ENCODE measurements around the gene KLHL29. TPM values are rescaled to one million over a fixed set of nuclear protein-coding genes. Genes with fewer than 3 reads are reported as not detected.

Gene KLHL29
- total RNA-seq, 1 donor from 2014 or later = 36.5 TPM

- Mint-ChIP-seq H3K27me3 (ENCODE audit: unreplicated experiment) (peaks cover 2% of the 10 kb centered on the region), H3K4me3 (ENCODE audit: unreplicated experiment) (no peak overlapping the region), H3K9me3 (ENCODE audit: unreplicated experiment) (peaks cover 3% of the 10 kb centered on the region), H3K4me1 (ENCODE audit: low read depth, unreplicated experiment) (peaks cover 9% of the 10 kb centered on the region), H3K27ac (ENCODE audit: unreplicated experiment) (no peak overlapping the region), H3K36me3 (ENCODE audit: unreplicated experiment) (no peaks in the 10 kb centered on the region)
- no peak for TF ChIP-seq CTCF (IDR thresholded peaks at IDR 0.05; ENCODE audit: partially characterized antibody, unreplicated experiment)
- no peak for DNase-seq
Observed at GRCh38 chr2:23422089-23423061, 37.4 kb downstream of the KLHL29 start.

- no peak for DNase-seq
- Mint-ChIP-seq H3K27ac (ENCODE audit: unreplicated experiment) (no peak overlapping the region), H3K36me3 (ENCODE audit: unreplicated experiment) (no peaks in the 10 kb centered on the region), H3K4me1 (ENCODE audit: low read depth, unreplicated experiment) (peaks cover 11% of the 10 kb centered on the region), H3K9me3 (ENCODE audit: unreplicated experiment) (peaks cover 3% of the 10 kb centered on the region), H3K27me3 (ENCODE audit: unreplicated experiment) (peaks cover 2% of the 10 kb centered on the region), H3K4me3 (ENCODE audit: unreplicated experiment) (no peak overlapping the region)
- TF ChIP-seq CTCF (IDR thresholded peaks at IDR 0.05; ENCODE audit: partially characterized antibody, unreplicated experiment) = no peak
Observed at GRCh38 chr2:23423062-23423872, 38.3 kb downstream of the KLHL29 start.

GRCh38 chr2:23423873-23424680 lies 39.1 kb downstream of the KLHL29 start:
- TF ChIP-seq CTCF (IDR thresholded peaks at IDR 0.05; ENCODE audit: partially characterized antibody, unreplicated experiment) = no peak
- no peak for DNase-seq
- peaks cover 2% of the 10 kb centered on the region for H3K27me3 Mint-ChIP-seq (ENCODE audit: unreplicated experiment)
- peaks cover 3% of the 10 kb centered on the region for H3K9me3 Mint-ChIP-seq (ENCODE audit: unreplicated experiment)
- H3K36me3 Mint-ChIP-seq (ENCODE audit: unreplicated experiment) = no peaks in the 10 kb centered on the region
- peaks cover 12% of the 10 kb centered on the region for H3K4me1 Mint-ChIP-seq (ENCODE audit: low read depth, unreplicated experiment)
- peak overlapping the region; percentile 63 for H3K27ac Mint-ChIP-seq (ENCODE audit: unreplicated experiment)
- H3K4me3 Mint-ChIP-seq (ENCODE audit: unreplicated experiment) = no peak overlapping the region

- Mint-ChIP-seq H3K4me3 (ENCODE audit: unreplicated experiment) (no peak overlapping the region), H3K9me3 (ENCODE audit: unreplicated experiment) (peaks cover 3% of the 10 kb centered on the region), H3K36me3 (ENCODE audit: unreplicated experiment) (no peaks in the 10 kb centered on the region), H3K4me1 (ENCODE audit: low read depth, unreplicated experiment) (peaks cover 3% of the 10 kb centered on the region), H3K27ac (ENCODE audit: unreplicated experiment) (no peak overlapping the region), H3K27me3 (ENCODE audit: unreplicated experiment) (peaks cover 2% of the 10 kb centered on the region)
- TF ChIP-seq CTCF (IDR thresholded peaks at IDR 0.05; ENCODE audit: partially characterized antibody, unreplicated experiment) = no peak
- no peak for DNase-seq
Observed at GRCh38 chr2:23425338-23425871, 40.4 kb downstream of the KLHL29 start.
